Activated CD4-positive, alpha-beta T cell treated with anti-CD3 and anti-CD28 coated beads, Interleukin-2, Interleukin-4, amounts not matched to agents 100 ng/mL and 50 ng/mL, durations not matched to agents 16 hours and 8 hours (primary cell): ENCODE measurements around the gene RASL11B.

Source experiments
- DNase-seq: peaks from one replicate; pipeline ENCODE4 v3.0.0-alpha.2; 2020; ENCODE audit warnings: low spot score

Gene RASL11B

DNA sequence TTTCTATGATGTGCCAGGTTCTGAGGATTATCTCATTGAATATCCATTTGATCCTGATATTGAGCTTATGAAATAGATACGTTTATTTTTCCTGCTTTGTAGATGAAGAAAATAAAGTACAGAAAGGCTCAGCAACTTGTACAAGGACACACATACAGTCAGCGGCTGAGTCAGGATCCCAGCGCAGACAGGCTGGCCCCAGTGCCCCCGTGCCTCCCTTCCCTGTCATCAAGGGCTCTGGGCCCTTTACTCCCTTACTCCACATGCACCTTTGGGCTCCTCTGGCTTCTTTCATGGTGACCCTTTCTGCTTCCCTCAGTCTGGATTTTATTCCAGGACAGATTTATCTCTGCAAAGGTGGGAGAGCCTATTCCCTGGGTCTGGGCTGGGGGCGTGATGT lies 12.8 kb downstream of the RASL11B start:
- no peak for DNase-seq

DNA sequence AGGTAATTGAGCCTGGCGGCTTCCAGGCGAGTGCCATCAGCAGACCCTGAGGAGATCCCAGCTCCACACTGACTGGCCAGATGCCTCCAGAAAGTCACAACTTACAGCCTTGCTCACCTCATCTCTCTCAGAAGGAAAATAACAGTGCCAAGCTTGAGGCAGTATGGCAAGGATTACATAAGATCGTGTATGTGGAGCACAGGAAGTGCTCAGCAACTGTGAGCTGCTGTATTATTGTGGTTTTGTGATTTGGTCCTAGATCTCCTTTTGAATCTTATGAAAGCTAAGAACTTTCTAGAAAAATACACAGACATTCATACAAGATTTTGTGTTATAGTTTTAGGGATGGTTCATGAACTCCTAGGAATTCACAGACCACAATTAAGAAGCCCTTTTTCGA lies 14.0 kb downstream of the RASL11B start:
- DNase-seq: no peak

DNA sequence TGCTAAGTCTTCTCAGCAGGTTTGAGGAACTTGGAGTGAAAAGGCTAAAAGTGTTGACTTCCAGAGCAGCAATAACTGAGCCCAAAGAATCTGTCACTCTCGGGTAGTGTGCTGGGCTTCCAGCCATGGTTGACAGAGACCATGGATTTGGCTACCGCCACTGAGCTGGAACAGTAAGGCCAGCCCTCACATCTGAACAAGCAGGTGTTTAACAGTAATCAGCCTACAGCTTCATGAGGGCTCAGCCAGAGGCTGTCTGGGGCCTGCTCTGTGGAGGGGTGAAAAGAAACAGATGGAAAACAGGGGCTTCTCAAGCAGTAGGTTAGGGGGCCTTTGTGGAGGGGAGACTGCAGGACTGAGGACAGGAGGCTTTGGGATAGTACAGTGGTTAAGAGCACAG lies 14.9 kb downstream of the RASL11B start:
- DNase-seq: no peak

DNA sequence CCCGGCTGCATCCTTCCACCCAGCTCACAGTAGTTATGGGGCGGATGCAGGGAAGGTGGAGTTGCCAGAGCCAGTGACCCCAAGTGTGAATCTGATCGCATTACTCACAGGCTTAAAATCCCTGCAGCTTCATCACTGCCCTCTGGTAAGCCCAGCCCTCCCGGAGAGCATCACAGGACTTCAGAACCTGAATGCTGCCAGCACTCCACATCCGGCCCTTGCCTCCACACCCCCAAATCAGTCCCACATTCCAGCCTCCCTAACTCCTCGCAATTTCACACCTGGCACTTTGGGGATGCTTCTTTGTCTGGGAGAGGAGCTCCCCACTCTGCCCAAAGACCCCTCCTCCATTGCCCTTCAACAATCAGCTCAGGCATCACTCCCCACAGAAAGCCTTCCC lies 15.6 kb downstream of the RASL11B start:
- DNase-seq: no peak

DNA sequence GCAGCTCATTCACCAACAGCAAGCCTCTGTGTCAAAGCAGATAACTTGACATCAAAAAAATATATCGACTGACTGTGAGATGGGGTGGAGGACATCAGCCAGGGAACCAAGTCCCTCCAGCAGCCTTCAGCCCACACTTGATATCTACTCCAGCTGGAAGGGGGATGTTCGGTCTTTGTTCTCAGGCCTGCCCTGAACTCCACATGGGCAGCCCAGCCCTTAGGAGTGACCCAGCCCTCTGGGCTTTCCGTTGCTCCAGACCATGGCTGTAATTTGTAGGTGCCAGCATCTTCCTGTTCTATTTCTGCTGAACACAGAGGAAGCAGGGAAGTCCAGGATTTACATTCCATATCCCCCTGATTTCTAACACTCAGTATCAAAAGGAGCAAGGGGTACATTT lies 17.4 kb downstream of the RASL11B start:
- no peak for DNase-seq

DNA sequence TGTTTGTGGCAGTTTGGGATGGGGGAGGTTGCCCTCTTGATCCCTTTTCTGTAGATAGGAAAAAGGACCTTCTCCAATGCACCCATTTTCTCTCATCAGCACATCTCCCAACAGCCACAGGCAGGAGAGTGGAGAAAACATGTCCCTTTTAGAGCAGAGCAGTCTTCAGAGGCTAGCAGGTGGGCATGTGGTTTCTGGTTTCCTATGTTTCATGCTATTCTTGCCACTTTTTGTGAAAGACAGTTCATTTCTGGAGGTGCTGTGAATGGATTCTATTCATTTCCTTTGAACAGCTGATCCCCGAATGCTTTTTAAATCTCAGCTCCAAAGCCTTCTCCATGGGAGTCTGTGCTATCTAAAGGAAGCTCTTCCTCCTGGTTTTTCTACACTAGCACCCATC lies 18.9 kb downstream of the RASL11B start:
- DNase-seq: no peak

DNA sequence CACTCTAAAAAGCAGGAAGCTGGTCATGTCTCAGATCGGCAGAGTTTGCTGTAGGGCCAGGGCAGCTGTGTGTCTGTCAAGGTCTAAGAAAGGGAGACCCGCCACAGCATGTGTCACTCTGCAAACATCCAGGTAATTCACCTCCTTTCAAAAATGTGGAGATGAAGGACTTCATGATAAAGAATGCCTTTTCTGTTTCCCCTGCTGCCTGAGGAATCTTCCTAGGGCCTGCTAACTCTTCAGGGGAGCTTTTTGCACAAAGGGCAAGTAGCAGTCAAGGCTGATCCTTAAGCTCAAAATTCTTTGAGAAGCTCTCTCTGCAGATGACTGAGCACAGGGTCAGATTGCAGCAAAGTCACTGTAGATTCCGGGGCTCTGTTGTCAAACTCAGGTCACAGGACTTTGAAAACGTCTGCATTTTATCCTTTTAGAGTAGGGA lies 21.1 kb downstream of the RASL11B start:
- no peak for DNase-seq

DNA sequence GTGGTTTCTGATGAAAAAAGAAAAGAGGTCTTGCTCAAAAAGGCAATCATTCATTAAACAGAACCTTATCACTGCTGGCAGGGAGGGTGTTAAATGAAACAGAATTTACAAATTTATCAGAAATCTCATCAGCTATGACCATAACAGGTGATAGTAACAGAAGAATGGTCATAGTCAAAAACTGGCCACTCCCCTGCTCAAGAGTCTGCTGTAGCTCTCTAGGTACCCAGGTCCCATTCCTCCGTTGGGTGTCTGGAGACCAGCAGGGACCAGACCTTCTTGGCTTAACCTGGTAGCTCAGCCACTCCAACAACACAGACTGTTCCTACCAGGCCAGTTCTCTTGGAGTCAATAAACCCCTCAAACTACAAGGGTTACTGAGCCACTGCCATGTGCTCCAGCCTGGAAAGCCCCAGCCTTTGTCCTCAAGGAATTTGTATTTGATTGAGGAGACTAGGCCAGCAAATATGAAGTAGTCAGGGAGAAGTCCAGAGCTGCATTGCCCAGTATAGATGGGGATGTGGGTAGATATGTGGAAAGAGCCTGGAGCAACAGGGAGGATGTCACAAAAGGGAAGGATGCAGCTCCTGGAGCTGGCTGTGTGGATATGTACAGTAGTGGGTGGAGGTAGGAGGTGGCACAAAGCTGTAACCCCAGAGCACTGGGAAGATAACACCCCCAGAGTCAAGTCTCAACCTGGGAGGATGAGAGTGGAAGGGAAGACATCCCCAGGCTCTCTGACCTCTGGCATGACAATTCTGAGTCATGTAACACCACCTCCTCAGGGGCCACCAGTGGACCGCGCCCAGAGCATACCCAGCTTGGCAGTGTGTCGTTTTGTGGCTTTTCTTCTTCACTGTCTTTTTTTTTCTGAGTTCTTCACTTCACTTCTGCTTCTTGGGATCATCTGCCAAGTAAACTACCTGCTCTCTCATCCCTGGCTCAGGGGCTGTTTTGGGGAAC lies 21.9 kb downstream of the RASL11B start:
- DNase-seq: no peak

DNA sequence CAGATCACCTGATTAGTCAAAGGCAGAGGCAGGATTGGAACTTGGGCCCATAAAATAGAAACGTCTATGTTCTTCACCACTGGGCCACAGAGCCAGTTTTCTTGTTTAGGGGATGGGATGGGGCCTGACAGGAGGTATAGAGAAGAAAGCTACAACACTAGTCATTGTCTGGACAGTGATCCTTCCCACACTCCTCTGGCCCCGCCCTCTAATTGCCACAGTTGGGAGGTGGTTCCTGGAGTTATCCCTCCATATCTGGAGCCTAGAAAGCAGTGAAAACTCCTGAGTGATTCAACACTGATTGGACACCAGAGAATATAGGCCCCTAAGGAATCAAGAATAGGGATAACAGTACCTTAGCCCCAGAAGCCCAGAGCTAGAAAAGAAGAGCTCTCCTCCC lies 22.9 kb downstream of the RASL11B start:
- no peak for DNase-seq

DNA sequence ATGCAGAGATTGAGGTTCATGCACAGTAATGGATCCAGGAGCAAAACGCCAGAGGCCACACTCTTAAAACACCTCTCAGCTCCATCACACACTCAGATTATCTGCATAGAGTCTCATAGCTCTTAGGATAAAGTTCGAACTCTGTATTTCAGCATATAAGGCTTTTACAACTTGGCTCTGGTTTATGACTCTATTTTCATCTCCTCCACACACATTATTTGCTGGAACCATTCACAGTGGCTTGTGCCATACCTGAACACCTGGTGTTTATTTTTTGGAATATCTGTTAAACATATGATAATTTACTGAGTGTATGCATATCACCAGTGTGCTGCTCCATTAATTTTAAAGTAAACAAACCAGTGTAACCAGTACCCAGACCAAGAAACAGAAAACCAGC lies 27.2 kb downstream of the RASL11B start:
- DNase-seq: no peak

DNA sequence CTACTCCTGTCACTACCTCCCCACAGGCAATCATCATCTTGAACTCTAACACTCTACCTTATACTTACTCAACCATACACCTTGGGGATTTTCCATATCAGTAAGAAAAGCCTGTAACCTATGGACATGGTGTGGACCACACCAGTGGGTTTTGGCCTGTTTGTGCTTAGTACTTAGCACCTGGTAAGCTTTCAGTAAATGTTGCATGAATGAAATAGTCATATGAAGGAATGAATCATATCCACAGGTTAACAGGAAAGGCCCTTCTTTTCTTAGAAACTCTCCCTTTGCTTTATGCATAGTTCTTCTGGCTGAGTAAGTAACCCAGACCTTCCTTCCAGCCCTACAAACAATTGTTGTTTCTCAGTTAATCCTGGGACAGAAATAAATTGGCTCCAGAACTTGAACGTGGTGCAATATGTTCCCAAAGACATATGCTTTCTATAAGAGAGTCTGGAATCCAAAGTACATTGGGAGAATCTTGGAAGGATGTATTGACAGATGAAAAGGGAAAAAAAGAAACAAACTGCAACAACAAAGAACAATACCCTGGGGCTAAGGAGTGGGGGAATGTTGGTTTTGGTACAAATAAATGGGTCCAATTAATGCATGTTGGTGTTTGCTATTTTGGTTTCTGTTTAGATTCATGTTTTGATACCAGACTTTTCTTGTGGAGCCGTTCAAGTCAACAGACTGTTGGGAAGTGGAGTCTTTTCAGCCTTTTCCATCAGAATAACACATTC lies 27.8 kb downstream of the RASL11B start:
- peak; percentile 59 for DNase-seq

DNA sequence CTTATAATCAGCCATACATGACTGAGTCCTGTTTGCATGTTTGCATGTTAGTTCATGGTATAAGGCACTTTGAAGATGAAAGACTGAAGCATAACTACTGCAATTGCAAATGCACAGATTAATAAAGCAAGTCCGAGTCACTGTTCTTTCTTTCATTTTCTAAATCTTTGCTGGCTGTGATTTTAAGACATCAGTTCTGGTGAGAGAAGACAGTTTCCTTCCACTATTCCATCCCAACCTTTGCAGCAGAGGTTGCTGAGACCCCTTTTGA lies 28.3 kb downstream of the RASL11B start:
- no peak for DNase-seq

DNA sequence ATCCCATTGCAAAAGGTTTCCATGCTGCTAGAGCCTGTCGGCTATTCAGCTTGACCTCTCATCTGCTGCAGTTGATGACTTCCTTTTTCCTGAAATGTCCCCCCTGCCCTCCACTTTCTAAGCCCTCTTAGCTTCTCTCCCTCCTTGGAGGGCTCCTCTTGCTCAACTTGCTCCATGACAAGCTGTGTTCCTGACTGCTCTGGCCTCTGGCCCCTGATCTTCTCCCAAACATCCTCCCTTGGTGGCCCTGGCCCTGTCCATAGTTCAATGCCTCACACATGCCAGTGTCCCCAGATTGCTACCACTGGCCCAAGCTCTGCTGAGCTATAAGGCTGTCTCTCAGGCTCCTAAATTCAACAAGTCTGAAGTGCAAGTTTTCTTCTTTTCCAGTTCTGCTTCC lies 29.6 kb downstream of the RASL11B start:
- no peak for DNase-seq

DNA sequence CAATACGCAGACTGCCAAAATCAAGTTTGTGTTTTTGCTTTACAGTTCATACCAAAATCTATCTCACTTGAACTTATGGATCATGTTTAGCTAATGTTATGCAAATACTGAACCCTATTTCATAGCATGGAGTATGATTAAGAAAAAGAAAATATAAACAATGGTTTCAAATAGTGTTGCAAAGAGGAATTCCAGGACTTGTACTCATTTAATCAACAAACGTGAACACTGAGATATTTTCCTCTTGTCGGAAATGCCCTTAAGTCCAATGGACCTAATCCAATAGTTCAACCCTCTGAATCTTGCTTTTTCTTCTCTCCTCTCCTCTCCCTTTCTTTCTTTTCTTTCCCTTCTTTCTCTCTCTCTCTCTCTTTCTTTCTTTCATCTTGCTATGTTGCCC lies 30.8 kb downstream of the RASL11B start:
- no peak for DNase-seq

DNA sequence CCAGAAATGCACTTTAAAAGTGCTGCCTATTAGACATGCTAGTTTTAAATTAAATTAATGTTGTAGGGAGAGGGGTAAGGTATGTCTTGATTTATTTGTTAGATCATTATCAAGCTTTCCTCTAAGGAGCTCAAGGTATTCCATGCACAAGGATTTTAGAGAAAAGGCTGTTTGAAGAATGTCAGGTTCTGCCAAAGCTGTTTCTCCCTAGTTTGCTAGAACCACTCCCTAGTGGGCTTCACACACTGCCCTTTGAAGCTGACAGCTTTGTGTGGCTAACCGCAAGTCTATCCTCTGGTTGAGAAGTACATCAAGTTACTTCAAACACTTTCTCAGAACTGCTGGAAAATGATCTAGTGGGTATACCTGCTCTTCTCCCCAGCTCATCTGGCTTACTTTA lies 32.3 kb downstream of the RASL11B start:
- no peak for DNase-seq

DNA sequence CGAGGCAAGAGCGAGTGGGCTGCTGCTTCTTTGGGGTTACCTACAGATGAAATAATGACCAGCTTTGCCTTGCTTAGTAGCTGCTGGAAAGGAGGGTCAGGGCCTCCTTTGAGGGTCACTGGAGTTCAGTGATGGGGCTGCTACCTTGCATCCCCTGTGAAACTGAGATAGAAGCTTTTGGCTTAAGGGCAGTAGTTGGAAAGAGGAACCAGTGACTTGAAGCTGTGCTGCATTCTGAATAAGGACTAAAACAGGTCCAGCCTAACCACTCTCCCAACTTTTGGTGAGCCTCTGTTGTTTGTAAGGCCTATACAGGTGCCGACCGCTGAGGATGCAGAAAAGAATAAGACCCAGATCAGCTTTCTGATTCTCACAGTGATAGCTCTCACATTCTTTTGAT lies 41.2 kb downstream of the RASL11B start:
- DNase-seq: no peak

DNA sequence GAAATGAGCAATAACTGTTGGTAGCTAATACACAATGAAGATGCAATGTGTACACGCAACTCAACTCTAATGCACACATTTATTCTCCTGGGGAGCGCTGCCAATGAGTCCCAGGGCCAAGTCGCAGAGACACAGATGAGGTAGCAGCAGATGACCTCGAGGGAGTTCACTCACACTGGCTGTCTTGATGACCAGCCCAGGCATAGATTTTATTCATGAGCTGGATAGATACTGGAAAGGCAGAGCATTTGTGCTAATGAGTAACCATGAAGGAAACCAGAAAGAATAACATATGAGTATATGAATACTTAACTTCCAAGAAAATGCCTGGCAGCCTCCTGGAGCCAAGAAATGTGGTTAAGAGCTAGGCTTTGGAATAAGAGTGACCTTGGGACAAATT lies 42.3 kb downstream of the RASL11B start:
- DNase-seq: no peak

DNA sequence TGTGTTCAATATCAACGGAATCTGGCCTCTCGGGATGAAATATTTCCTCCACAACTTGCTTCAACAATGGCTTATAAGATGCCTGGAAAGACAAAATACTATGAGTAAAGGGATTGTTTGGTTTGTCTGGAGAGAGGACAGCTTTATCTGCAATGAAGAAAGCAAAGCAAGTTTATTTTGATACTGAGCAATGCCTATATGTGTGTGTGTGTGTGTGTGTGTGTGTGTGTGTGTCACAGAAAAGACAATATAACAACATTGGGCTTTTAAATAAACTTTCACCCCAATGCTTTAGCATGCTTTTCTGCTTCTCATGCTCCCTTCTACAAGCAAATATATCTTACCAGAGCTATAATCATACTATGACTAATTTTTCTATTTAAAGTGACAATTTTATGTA lies 45.4 kb downstream of the RASL11B start:
- DNase-seq: no peak

DNA sequence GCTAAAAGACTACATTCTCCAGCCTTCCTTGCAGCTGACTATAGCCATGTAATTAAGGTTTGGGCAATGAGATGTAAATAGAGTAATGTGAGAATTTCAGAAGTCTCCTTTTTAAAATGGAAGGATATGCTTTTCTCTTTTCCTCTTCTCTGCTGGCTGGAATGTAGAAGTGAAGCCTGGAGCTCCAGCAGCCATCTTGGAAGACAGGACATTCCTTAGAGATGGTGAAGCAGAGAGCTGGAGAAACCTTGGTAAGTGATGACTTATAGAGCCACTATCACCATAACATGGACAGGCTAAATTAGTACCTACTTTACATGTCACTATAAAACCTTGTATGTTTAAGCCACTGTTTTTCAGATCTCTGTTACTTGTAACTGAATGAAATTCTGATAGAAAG lies 48.0 kb downstream of the RASL11B start:
- no peak for DNase-seq

DNA sequence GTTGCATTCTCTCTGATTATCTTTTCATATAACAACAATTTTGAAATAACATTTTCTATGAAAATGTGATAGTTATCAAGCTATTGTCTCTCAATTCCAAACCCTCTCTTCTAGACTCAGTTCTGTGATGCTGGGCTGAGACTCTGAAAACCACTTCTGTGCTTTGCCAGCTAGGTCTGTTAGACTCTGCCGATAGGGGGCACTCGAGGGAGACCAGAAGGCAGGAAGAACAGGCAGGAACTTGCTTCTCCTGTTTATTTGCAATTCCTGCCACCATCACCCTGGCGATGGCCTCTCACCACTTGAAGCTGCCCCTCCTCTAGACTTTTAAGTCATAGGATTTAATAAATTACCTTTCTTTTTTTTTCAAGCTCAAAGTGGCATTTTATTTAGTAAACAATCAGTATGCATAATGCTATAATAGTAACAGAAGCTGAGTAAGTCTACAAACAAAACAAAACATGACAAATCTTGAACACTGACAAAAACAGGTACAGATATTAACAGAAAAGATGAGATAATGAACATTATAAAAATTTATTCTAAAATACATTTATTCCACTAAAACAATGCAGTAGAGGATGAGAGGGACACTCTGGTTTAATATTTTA lies 49.7 kb downstream of the RASL11B start:
- DNase-seq: peak; percentile 75

DNA sequence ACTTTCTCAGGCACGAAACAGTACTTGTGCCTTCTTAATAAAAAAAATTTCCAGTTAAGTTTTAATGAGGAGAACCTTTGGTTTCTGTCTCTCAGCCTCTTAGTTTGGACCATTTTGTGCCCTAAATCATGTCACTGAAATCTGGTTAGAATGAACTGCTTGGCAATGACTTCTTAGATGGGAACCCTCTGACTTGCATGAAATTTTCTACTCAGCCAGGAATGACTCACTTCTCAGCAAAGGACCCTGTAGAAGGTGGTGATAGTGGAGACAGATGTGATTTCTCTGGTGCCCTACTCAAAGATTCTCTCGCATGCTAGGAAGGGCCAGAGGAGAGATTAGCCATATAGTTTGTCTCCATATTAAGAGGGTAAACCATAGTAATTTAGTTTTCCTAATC lies 50.5 kb downstream of the RASL11B start:
- DNase-seq: no peak

DNA sequence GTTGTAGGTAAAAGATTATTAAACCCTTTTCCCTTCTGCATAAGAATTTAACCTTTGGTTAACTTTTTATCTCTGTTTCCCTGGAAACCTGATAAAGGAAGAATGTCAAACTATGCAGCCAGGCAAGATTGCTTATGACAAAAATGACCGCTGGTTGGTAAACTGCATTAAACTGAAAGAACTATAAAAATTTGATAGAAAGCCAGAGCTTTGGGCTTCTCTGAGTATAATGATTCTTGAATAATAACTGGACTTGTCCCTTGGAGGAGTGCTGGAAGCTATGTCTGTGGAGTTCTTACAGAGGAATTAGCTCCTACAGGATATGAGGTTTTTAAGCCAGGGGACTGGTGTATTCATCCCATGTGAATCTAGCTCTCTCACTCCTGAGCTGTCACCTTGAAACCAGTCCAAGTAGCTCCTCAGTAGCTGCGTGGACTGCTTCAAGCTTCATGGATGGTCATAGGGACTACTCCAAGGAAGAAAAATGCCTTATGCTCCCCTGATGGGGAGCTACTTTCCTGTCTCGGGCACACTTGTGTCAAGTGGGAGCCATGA lies 52.0 kb downstream of the RASL11B start:
- DNase-seq: no peak

DNA sequence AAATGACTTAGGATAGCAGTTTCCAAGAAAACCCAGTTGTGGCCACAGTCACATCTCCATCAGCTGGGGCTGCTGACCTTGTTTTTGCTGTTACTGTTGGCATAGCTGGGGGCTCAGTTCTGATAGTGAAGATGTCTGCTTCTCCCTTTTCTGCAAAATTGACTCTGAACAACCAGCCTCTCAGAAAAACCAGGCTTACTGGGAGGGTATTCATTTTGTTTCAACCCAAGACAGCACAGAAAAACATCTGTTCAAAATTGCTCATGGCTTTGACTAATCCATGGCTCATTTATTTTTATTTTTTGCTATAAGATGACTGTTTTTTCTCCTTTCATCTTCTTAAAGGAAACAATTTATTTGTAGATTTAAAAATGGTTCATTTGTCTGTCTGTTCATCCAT lies 53.1 kb downstream of the RASL11B start:
- DNase-seq: no peak
